Measurements from ENCODE around the gene ZNF318. TPM values are rescaled to one million over a fixed set of nuclear protein-coding genes. Genes with fewer than 3 reads are reported as not detected.
"Not testable (repeated sequence)": the region's sequence is repeated elsewhere in the genome, so short reads cannot be mapped to it uniquely, and the experiment has no call there.

Gene ZNF318
- total RNA-seq, 1 donor from 2014 or later, result 159 TPM

GRCh38 chr6:43393602-43394001, 24.2 kb upstream of the ZNF318 start:
- CTCF ChIA-PET, result interaction anchor here (0.7 to 1.6 kb wide), 4 partner anchors 10 to 85 kb away, joined by 3 to 8 read pairs (median 4); partner anchors contain the start of genes CRIP3 and ZNF318
- Mint-ChIP-seq H3K27me3 (peaks cover 25% of the 10 kb centered on the region), H3K27ac (peak overlapping the region; percentile 69), H3K9me3 (no peaks in the 10 kb centered on the region), H3K36me3 (ENCODE audit: low read depth) (no peaks in the 10 kb centered on the region), H3K4me1 (peaks cover 57% of the 10 kb centered on the region), H3K4me3 (peak overlapping the region; percentile 81)
- POLR2A ChIA-PET, result interaction anchor here (0.7 to 2.8 kb wide), 8 partner anchors 10 to 173 kb away, joined by 4 to 23 read pairs (median 5); partner anchors contain the start of genes ABCC10 and ZNF318
- DNase-seq, result no peak
- ATAC-seq (ENCODE audit: low read depth), result peak; percentile 61
- TF ChIP-seq CTCF (IDR thresholded peaks at IDR 0.05), result no peak
- intact Hi-C loops (cut with micrococcal nuclease), result no loop called here

GRCh38 chr6:43393133-43393532, 23.7 kb upstream of the ZNF318 start:
- H3K27ac Mint-ChIP-seq, result peak overlapping the region; percentile 69

GRCh38 chr6:43391440-43392031, 22.1 kb upstream of the ZNF318 start:
- Mint-ChIP-seq H3K27me3 (peaks cover 25% of the 10 kb centered on the region), H3K27ac (no peak overlapping the region), H3K4me1 (peaks cover 49% of the 10 kb centered on the region), H3K4me3 (peak overlapping the region; percentile 32), H3K9me3 (no peaks in the 10 kb centered on the region), H3K36me3 (ENCODE audit: low read depth) (no peaks in the 10 kb centered on the region)
- ATAC-seq (ENCODE audit: low read depth), result no peak
- CTCF ChIA-PET, result no interaction called here
- intact Hi-C loops (cut with micrococcal nuclease), result no loop called here
- no peak for TF ChIP-seq CTCF (IDR thresholded peaks at IDR 0.05)
- no peak for DNase-seq
- POLR2A ChIA-PET, result interaction anchor here (0.6 to 3.4 kb wide), 5 partner anchors 8 to 163 kb away, joined by 3 to 23 read pairs (median 8); partner anchors contain the start of genes TJAP1 and ZNF318

More at GRCh38 chr6:43393133-43393532, 23.7 kb upstream of the ZNF318 start:
- Mint-ChIP-seq H3K27me3 (peaks cover 25% of the 10 kb centered on the region), H3K4me3 (peak overlapping the region; percentile 81), H3K4me1 (peaks cover 57% of the 10 kb centered on the region)
- H3K36me3 Mint-ChIP-seq (ENCODE audit: low read depth); H3K9me3 Mint-ChIP-seq; ATAC-seq (ENCODE audit: low read depth); intact Hi-C loops (cut with micrococcal nuclease); DNase-seq: not testable (repeated sequence)
- CTCF ChIA-PET, result interaction anchor here (0.7 to 1.6 kb wide), 3 partner anchors 9 to 24 kb away, joined by 3 to 8 read pairs (median 3); partner anchors contain the start of gene ZNF318
- POLR2A ChIA-PET, result interaction anchor here (0.7 to 2.8 kb wide), 7 partner anchors 9 to 54 kb away, joined by 4 to 23 read pairs (median 5); partner anchors contain the start of genes ABCC10 and ZNF318

GRCh38 chr6:43390753-43391439, 21.4 kb upstream of the ZNF318 start:
- POLR2A ChIA-PET, result interaction anchor here (0.7 to 3.4 kb wide), 3 partner anchors 22 to 122 kb away, joined by 3 to 14 read pairs (median 4); partner anchors contain the start of genes TJAP1 and ZNF318
- ATAC-seq (ENCODE audit: low read depth); CTCF ChIA-PET; intact Hi-C loops (cut with micrococcal nuclease); DNase-seq; H3K27ac Mint-ChIP-seq; H3K36me3 Mint-ChIP-seq (ENCODE audit: low read depth); H3K4me3 Mint-ChIP-seq; H3K9me3 Mint-ChIP-seq: not testable (repeated sequence)
- peaks cover 25% of the 10 kb centered on the region for H3K27me3 Mint-ChIP-seq
- peaks cover 50% of the 10 kb centered on the region for H3K4me1 Mint-ChIP-seq

GRCh38 chr6:43389730-43390295, 20.4 kb upstream of the ZNF318 start:
- Mint-ChIP-seq H3K36me3 (ENCODE audit: low read depth) (no peaks in the 10 kb centered on the region), H3K4me3 (no peak overlapping the region), H3K4me1 (peaks cover 58% of the 10 kb centered on the region), H3K27ac (no peak overlapping the region), H3K9me3 (no peaks in the 10 kb centered on the region), H3K27me3 (peaks cover 25% of the 10 kb centered on the region)
- ChIA-PET POLR2A (interaction anchor here (0.6 to 3.4 kb wide), 5 partner anchors 8 to 28 kb away, joined by 3 to 14 read pairs (median 4); partner anchors contain the start of gene ZNF318), CTCF (interaction anchor here (1.0 kb wide), 1 partner anchor 30 kb away, joined by 3 read pairs; no protein-coding TSS in a partner anchor)
- DNase-seq (no peak), ATAC-seq (ENCODE audit: low read depth) (no peak)
- intact Hi-C loops (cut with micrococcal nuclease), result loop anchor here (10.0 kb wide), 1 partner anchor 325 kb away; no protein-coding TSS in a partner anchor
- TF ChIP-seq CTCF (IDR thresholded peaks at IDR 0.05), result no peak

Measured in activated B cell treated with CpG ODN at 0.5 μM for 24 hours (primary cell).